Measurements from ENCODE around the gene RNF115.

The RNF115 gene

DNA sequence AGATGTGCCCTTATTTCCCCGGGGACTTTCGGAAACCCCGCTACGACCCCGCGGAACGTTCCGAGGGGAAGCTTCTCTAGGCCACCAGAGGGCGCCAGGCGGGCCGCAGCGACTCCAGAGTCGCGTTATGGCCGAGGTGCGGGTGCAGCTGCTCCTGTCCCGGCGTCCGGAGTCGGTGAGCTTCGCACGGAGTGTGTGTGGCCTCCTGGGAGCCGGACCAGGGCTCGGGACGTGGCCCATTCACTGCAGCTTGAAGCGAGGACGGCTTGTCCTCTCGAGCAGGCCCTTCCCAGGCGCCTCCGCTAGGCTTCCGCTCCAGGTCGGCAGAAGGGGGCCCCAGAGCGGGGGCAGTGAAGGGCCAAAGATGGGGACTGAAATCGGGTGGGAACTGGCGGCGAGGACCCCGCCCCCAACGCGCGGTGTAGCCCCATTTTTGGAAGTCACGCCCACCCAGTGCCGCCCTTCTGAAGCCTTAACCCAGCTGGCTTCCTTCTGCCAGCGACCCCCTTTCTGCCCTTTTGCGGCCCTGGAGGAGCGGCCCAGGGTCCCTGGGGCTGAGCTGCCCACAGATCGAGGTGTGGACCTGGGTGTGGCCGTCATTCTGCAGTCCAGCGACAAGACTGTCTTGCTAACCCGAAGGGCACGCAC is 21.7 kb upstream of the RNF115 start, which contains the start of gene NUDT17:
Gene NUDT17, plus strand, starts transcription at position 117 of the 648 bp plus-strand sequence. Its CDS starts 11 bp downstream, at position 128.
- Histone ChIP-seq H3K4me1 (ENCODE audit: control insufficient read depth, low read length) (peaks cover 30% of the 10 kb centered on the region), H3K79me2 (ENCODE audit: control insufficient read depth, low read length) (no peaks in the 10 kb centered on the region), H3F3A (ENCODE audit: control insufficient read depth, insufficient read depth) (peaks cover 32% of the 10 kb centered on the region), H3K4me3 (ENCODE audit: low read length) (peak within 1 kb of the TSS; percentile 90), H3K9me2 (replicated peaks; ENCODE audit: control insufficient read depth, low read length) (no peaks in the 10 kb centered on the region), H3K36me3 (ENCODE audit: control insufficient read depth, low read length) (peaks cover 45% of the 10 kb centered on the region), H3K4me2 (ENCODE audit: low read length) (peak within 1 kb of the TSS; percentile 100), H3K27ac (ENCODE audit: low read depth, low read length) (peak within 1 kb of the TSS; percentile 84), H4K20me1 (ENCODE audit: control insufficient read depth, insufficient read depth, low read depth, low read length) (no peaks in the 10 kb centered on the region), H3K27me3 (ENCODE audit: control insufficient read depth, low read length) (no peaks in the 10 kb centered on the region), H3K9me3 (ENCODE audit: control insufficient read depth, insufficient read depth, low read length) (no peaks in the 10 kb centered on the region)
- TF ChIP-seq, protein P1, sequence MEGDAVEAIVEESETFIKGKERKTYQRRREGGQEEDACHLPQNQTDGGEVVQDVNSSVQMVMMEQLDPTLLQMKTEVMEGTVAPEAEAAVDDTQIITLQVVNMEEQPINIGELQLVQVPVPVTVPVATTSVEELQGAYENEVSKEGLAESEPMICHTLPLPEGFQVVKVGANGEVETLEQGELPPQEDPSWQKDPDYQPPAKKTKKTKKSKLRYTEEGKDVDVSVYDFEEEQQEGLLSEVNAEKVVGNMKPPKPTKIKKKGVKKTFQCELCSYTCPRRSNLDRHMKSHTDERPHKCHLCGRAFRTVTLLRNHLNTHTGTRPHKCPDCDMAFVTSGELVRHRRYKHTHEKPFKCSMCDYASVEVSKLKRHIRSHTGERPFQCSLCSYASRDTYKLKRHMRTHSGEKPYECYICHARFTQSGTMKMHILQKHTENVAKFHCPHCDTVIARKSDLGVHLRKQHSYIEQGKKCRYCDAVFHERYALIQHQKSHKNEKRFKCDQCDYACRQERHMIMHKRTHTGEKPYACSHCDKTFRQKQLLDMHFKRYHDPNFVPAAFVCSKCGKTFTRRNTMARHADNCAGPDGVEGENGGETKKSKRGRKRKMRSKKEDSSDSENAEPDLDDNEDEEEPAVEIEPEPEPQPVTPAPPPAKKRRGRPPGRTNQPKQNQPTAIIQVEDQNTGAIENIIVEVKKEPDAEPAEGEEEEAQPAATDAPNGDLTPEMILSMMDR (IDR thresholded peaks at IDR 0.05; ENCODE audit: low read depth, low read length, poor library complexity, severe bottlenecking): peak; percentile 98
- no peak for TF ChIP-seq EZH2phosphoT487 (IDR thresholded peaks at IDR 0.05; ENCODE audit: borderline replicate concordance, low read length)

DNA sequence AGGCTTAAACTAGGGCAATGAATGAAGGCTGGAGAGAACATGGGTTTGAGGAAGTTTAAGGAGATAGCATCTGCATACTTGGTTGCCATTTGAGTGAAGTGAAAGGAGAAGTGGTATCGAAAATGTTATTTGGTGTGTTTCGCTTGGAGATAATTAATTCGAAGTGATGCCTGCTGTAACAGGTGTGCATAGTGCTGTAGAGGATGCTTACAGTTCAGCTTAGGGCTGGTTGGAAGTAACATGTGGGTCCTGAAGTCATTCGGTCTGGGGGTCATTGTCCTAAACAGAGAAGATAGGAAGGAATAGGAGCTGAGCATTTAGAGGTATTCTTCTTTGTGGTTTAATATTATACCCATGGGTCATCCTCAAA is 21.2 kb upstream of the RNF115 start:
- Histone ChIP-seq H3F3A (ENCODE audit: control insufficient read depth, insufficient read depth) (peaks cover 35% of the 10 kb centered on the region), H3K4me2 (ENCODE audit: low read length) (peak overlapping the region; percentile 100), H3K4me3 (ENCODE audit: low read length) (peak overlapping the region; percentile 90), H3K79me2 (ENCODE audit: control insufficient read depth, low read length) (no peaks in the 10 kb centered on the region), H3K9me3 (ENCODE audit: control insufficient read depth, insufficient read depth, low read length) (no peaks in the 10 kb centered on the region), H3K27ac (ENCODE audit: low read depth, low read length) (peak overlapping the region; percentile 84), H4K20me1 (ENCODE audit: control insufficient read depth, insufficient read depth, low read depth, low read length) (no peaks in the 10 kb centered on the region), H3K9me2 (replicated peaks; ENCODE audit: control insufficient read depth, low read length) (no peaks in the 10 kb centered on the region), H3K36me3 (ENCODE audit: control insufficient read depth, low read length) (peaks cover 50% of the 10 kb centered on the region), H3K4me1 (ENCODE audit: control insufficient read depth, low read length) (peaks cover 30% of the 10 kb centered on the region), H3K27me3 (ENCODE audit: control insufficient read depth, low read length) (no peaks in the 10 kb centered on the region)
- TF ChIP-seq, protein P1 (IDR thresholded peaks at IDR 0.05; ENCODE audit: low read depth, low read length, poor library complexity, severe bottlenecking): no peak
- no peak for TF ChIP-seq EZH2phosphoT487 (IDR thresholded peaks at IDR 0.05; ENCODE audit: borderline replicate concordance, low read length)

DNA sequence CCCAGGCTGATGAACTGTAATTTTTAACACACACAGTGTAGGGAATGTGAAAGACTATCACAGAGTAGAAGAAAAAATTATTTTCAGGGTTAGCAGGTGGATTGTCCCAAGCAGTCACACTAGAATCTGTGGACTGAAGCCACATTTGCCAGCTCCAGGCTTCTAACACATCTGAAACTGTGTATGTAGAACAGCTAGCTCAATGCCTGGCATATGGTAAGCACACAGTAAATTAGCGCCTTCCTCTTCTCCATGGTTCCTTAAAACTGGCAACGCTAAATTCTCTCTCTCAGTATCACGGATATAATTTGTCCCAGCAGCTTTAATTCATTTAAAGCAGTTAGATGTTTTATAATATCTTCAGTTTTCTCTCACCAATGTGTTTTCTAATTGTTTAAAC is 19.1 kb upstream of the RNF115 start:
- Histone ChIP-seq H3K79me2 (ENCODE audit: control insufficient read depth, low read length) (no peaks in the 10 kb centered on the region), H3K9me2 (replicated peaks; ENCODE audit: control insufficient read depth, low read length) (no peaks in the 10 kb centered on the region), H3K4me1 (ENCODE audit: control insufficient read depth, low read length) (peaks cover 30% of the 10 kb centered on the region), H3K36me3 (ENCODE audit: control insufficient read depth, low read length) (peaks cover 62% of the 10 kb centered on the region), H3K4me3 (ENCODE audit: low read length) (no peak overlapping the region), H4K20me1 (ENCODE audit: control insufficient read depth, insufficient read depth, low read depth, low read length) (no peaks in the 10 kb centered on the region), H3K27ac (ENCODE audit: low read depth, low read length) (no peak overlapping the region), H3F3A (ENCODE audit: control insufficient read depth, insufficient read depth) (peaks cover 35% of the 10 kb centered on the region), H3K9me3 (ENCODE audit: control insufficient read depth, insufficient read depth, low read length) (no peaks in the 10 kb centered on the region), H3K4me2 (ENCODE audit: low read length) (no peak overlapping the region), H3K27me3 (ENCODE audit: control insufficient read depth, low read length) (no peaks in the 10 kb centered on the region)
- TF ChIP-seq, protein P1 (IDR thresholded peaks at IDR 0.05; ENCODE audit: low read depth, low read length, poor library complexity, severe bottlenecking): no peak
- no peak for TF ChIP-seq EZH2phosphoT487 (IDR thresholded peaks at IDR 0.05; ENCODE audit: borderline replicate concordance, low read length)

Data from DOHH2 (cell line).